K562 (cell line): ENCODE results near the gene NLGN4Y. TPM values are rescaled to one million over a fixed set of nuclear protein-coding genes. Genes with fewer than 3 reads are reported as not detected.

Experiments used
- ATAC-seq: fragments of 200-7000 bp; cut with Tn5 transposase; 3 replicates; pipeline ENCODE4 v1.9.1; 2020; ENCODE audit warnings: moderate library complexity
- BruUV-seq: library from RNA; stranded (reverse); fragments of 400-500 nt; replicated peaks from 2 replicates; lab custom pipeline; 2021; lab: Mats Ljungman, UMichigan
- CTCF ChIA-PET: fragments of 300-600 bp; formaldehyde crosslinking; extraction: SDS; loops from one replicate; lab custom pipeline; 2021; ENCODE audit warnings: low intra/inter-chr PET ratio; lab: Yijun Ruan, JAX
- POLR2A ChIA-PET: fragments of 300-600, 350-650 bp; sonication (Branson Sonifier 250); formaldehyde crosslinking; extraction: SDS; loops from one replicate; lab custom pipeline; 2021; ENCODE audit warnings: antibody characterized with exemption, inconsistent platforms; lab: Yijun Ruan, JAX
- DNase-seq, 4 experiments: peaks; one replicate each; pipeline versions ENCODE4 v3.0.0 to v3.0.0-alpha.2; 2011 to 2018; ENCODE audit warnings: low spot score in 3 of 4, mixed read lengths in 3 of 4; ENCODE audit errors: extremely low read depth in 1 of 4
- FAIRE-seq: peaks from 2 replicates; lab custom pipeline; 2011; peaks lifted over from hg19 to GRCh38; lab: Jason Lieb, UNC
- H2AFZ ChIP-seq: 2 replicates; pipeline ENCODE4 v1.6.0; 2011; ENCODE audit warnings: low read depth, low read length, control low read depth, inconsistent platforms
- H3K27ac ChIP-seq: fragments of 200-600 bp; 3 replicates; pipeline ENCODE4 v1.8.0; 2011; ENCODE audit warnings: low read depth, mild to moderate bottlenecking, control low read depth, inconsistent platforms, low read length, moderate library complexity, mixed read lengths; ENCODE audit errors: extremely low read depth
- H3K27me3 ChIP-seq, 2 experiments: fragments of 300-600 bp in 1 of 2; 2 replicates in 1 of 2; 3 replicates in 1 of 2; pipeline versions ENCODE4 v1.6.0 to v1.8.0; 2011; ENCODE audit warnings: inconsistent platforms in 2 of 2, low read length in 2 of 2, mild to moderate bottlenecking in 1 of 2, mixed read lengths in 1 of 2, moderate library complexity in 1 of 2; ENCODE audit not compliant: control insufficient read depth in 2 of 2, insufficient read depth in 2 of 2
- H3K36me3 ChIP-seq: fragments of 300-600 bp; 3 replicates; pipeline ENCODE4 v1.8.0; 2011; ENCODE audit warnings: mild to moderate bottlenecking, low read length, inconsistent platforms; ENCODE audit not compliant: control insufficient read depth, insufficient read depth
- H3K4me1 ChIP-seq, 2 experiments: fragments of 200-600 bp in 1 of 2; replicated peaks in 1 of 2; 2 replicates in 1 of 2; 3 replicates in 1 of 2; pipeline versions ENCODE4 v1.5.1 to v1.8.0; 2011; ENCODE audit warnings: inconsistent platforms in 2 of 2, low read length in 2 of 2, mild to moderate bottlenecking in 1 of 2, mixed read lengths in 1 of 2, moderate library complexity in 1 of 2; ENCODE audit not compliant: control insufficient read depth in 2 of 2, insufficient read depth in 2 of 2
- H3K4me2 ChIP-seq: 2 replicates; pipeline ENCODE4 v1.6.1; 2011; ENCODE audit warnings: low read length, control low read depth, inconsistent platforms, mixed read lengths; ENCODE audit not compliant: insufficient read depth
- H3K4me3 ChIP-seq: fragments of 200-600 bp; sonication (generic), shearing (Covaris generic); 2 replicates; pipeline ENCODE4 v1.5.1; 2016; ENCODE audit warnings: control low read depth, inconsistent platforms
- H3K79me2 ChIP-seq: fragments of 200-600 bp; 3 replicates; pipeline ENCODE4 v1.8.0; 2011; ENCODE audit warnings: low read length, inconsistent platforms; ENCODE audit not compliant: control insufficient read depth, insufficient read depth
- H3K9ac ChIP-seq, 2 experiments: 2 replicates each; pipeline versions ENCODE4 v1.6.0 to v1.6.1; 2011; ENCODE audit warnings: low read depth in 2 of 2, low read length in 2 of 2, control low read depth in 1 of 2, inconsistent platforms in 1 of 2, mild to moderate bottlenecking in 1 of 2, mixed read lengths in 1 of 2; ENCODE audit not compliant: insufficient read depth in 1 of 2
- H3K9me1 ChIP-seq: one replicate; pipeline ENCODE4 v1.6.0; 2011; ENCODE audit warnings: inconsistent platforms, mild to moderate bottlenecking, low read length, moderate library complexity; ENCODE audit not compliant: control insufficient read depth, insufficient read depth
- H3K9me3 ChIP-seq: replicated peaks from 2 replicates; pipeline ENCODE4 v1.5.1; 2011; ENCODE audit warnings: low read depth, low read length, inconsistent platforms; ENCODE audit not compliant: control insufficient read depth, insufficient read depth
- H4K20me1 ChIP-seq: replicated peaks from 2 replicates; pipeline ENCODE4 v1.6.1; 2011; ENCODE audit warnings: low read length, inconsistent platforms, mixed read lengths; ENCODE audit not compliant: control insufficient read depth, insufficient read depth
- ARHGAP35 ChIP-seq: fragments of 450-650 bp; IDR thresholded peaks from 2 replicates; pipeline ENCODE4 v1.6.1; 2018; ENCODE audit not compliant: partially characterized antibody
- CHD4 ChIP-seq: fragments of 200-600 bp; sonication (generic); IDR thresholded peaks from 3 replicates; pipeline ENCODE4 v1.6.1; 2012; ENCODE audit warnings: low read depth, mild to moderate bottlenecking, mixed read lengths, low read length, inconsistent platforms; ENCODE audit not compliant: insufficient read depth, insufficient replicate concordance, poor library complexity, severe bottlenecking
- CREBBP ChIP-seq: IDR thresholded peaks from one replicate; pipeline ENCODE4 v1.6.1; 2012; ENCODE audit warnings: low read depth, mild to moderate bottlenecking, control low read depth, inconsistent platforms, low read length
- ESRRB ChIP-seq: fragments of 250-450 bp; sonication (Bioruptor Pico); IDR thresholded peaks from 2 replicates; pipeline ENCODE4 v1.5.0; 2020; ENCODE audit warnings: mild to moderate bottlenecking, moderate library complexity, borderline replicate concordance
- KDM5B ChIP-seq: fragments of 200-600 bp; sonication (generic); IDR thresholded peaks from 2 replicates; pipeline ENCODE4 v1.6.1; 2012; ENCODE audit warnings: low read depth, mild to moderate bottlenecking, moderate library complexity, low read length, control low read depth, inconsistent platforms; ENCODE audit not compliant: insufficient replicate concordance
- MITF ChIP-seq: IDR thresholded peaks from 2 replicates; pipeline ENCODE4 v1.6.1; 2014; ENCODE audit warnings: antibody characterized with exemption
- MYNN ChIP-seq, 2 experiments: sonication (generic); formaldehyde crosslinking in 1 of 2; IDR thresholded peaks; 2 replicates each; pipeline versions ENCODE4 v1.5.0 to v1.6.1; 2016 to 2020; ENCODE audit warnings: antibody characterized with exemption in 1 of 2, missing genetic modification reagents in 1 of 2
- SIN3B ChIP-seq: fragments of 450-650 bp; IDR thresholded peaks from 2 replicates; pipeline ENCODE4 v1.6.1; 2017; ENCODE audit warnings: low read depth, mild to moderate bottlenecking, moderate library complexity
- SNIP1 ChIP-seq: fragments of 450-650 bp; IDR thresholded peaks from 2 replicates; pipeline ENCODE4 v1.7.1; 2017; ENCODE audit warnings: low read depth, mild to moderate bottlenecking
- TAF1 ChIP-seq: IDR thresholded peaks from 2 replicates; pipeline ENCODE4 v1.6.1; 2011; ENCODE audit warnings: mild to moderate bottlenecking, low read length, moderate library complexity; ENCODE audit not compliant: insufficient read depth, control insufficient read depth, severe bottlenecking; ENCODE audit errors: extremely low read depth
- TBL1XR1 ChIP-seq, 2 experiments: IDR thresholded peaks; 2 replicates each; pipeline ENCODE4 v1.6.1; 2012; ENCODE audit warnings: improper control_type of control experiment in 2 of 2, low read length in 2 of 2, mild to moderate bottlenecking in 1 of 2
- TCF15 ChIP-seq: fragments of 250-450 bp; sonication (Bioruptor Pico); IDR thresholded peaks from 2 replicates; pipeline ENCODE4 v1.8.0; 2022; ENCODE audit warnings: moderate library complexity, mild to moderate bottlenecking, inconsistent platforms
- UBTF ChIP-seq, 2 experiments: IDR thresholded peaks; 2 replicates each; pipeline ENCODE4 v1.6.1; 2012; ENCODE audit warnings: improper control_type of control experiment in 2 of 2, low read depth in 2 of 2, low read length in 2 of 2, borderline replicate concordance in 1 of 2
- ZBTB33 ChIP-seq: sonication (generic); formaldehyde crosslinking; IDR thresholded peaks from 2 replicates; pipeline ENCODE4 v1.8.1; 2023; ENCODE audit warnings: mild to moderate bottlenecking, missing genetic modification reagents
- ZNF184 ChIP-seq: sonication (generic); formaldehyde crosslinking; IDR thresholded peaks from 2 replicates; pipeline ENCODE4 v1.5.0; 2020; ENCODE audit warnings: missing genetic modification reagents
- ZNF408 ChIP-seq: fragments of 250-450 bp; sonication (Bioruptor Pico); IDR thresholded peaks from 2 replicates; pipeline ENCODE4 v1.4.0; 2020; ENCODE audit warnings: low read depth, mild to moderate bottlenecking, moderate library complexity
- ZNF436 ChIP-seq: fragments of 250-450, 450-650 bp; sonication (Bioruptor Pico); formaldehyde crosslinking; IDR thresholded peaks from 2 replicates; pipeline ENCODE4 v1.7.0; 2020; ENCODE audit warnings: mild to moderate bottlenecking
- ZNF830 ChIP-seq: fragments of 250-450 bp; sonication (Bioruptor Pico); IDR thresholded peaks from 2 replicates; pipeline ENCODE4 v1.5.0; 2021; ENCODE audit warnings: mild to moderate bottlenecking
- in situ Hi-C: fragments of 300-500 bp; cut with MboI; formaldehyde crosslinking; loops from 4 replicates; pipeline ENCODE4 v1.15.0; 2018; ENCODE audit warnings: inconsistent platforms, mixed read lengths
- intact Hi-C: fragments of 100-400 bp; cut with micrococcal nuclease; formaldehyde crosslinking; loops from 2 replicates; pipeline ENCODE4 v1.14.2; 2022
- polyA plus RNA-seq, 8 experiments: library from polyadenylated mRNA; depleted of rRNA in 4 of 8; stranded (reverse) in 5 of 8; unstranded in 3 of 8; fragments of >200 nt; fragmentation: Nextera tagmentation in 2 of 8; fragmentation: Illumina TruSeq in 1 of 8; extraction: Ambion mirVana in 2 of 8; extraction: Trizol in 1 of 8; gene quantifications; 2 replicates each; pipeline versions ENCODE4 v1.2.1 to v1.2.3, GENCODE V29; 2011 to 2014; ENCODE audit warnings: inconsistent platforms in 1 of 8, missing spikeins in 1 of 8
- total RNA-seq, 7 experiments: library from RNA; depleted of rRNA in 6 of 7; stranded (reverse); fragments of >200 nt in 6 of 7; fragmentation: Illumina TruSeq in 2 of 7; extraction: Trizol in 2 of 7; gene quantifications; 2 replicates each; pipeline versions ENCODE4 v1.2.1 to v1.2.3, GENCODE V29; 2011 to 2021; ENCODE audit warnings: low replicate concordance in 1 of 7

NLGN4Y gene
- total and polyA plus RNA-seq, 9 of the 15 experiments (the other 6 are each of a cell fraction or from before 2014, with no cell fraction given): not detected

- CTCF ChIA-PET: no interaction called here
- TF ChIP-seq KDM5B: no peak
- TF ChIP-seq ZNF184: no peak
- no peak for TF ChIP-seq MITF
- TF ChIP-seq TCF15: no peak
- TF ChIP-seq ZNF436 (CRISPR knock-in tag): no peak
- TF ChIP-seq TAF1: no peak
- no peak for TF ChIP-seq ZBTB33
- no peak for TF ChIP-seq ZNF830
- no peak for TF ChIP-seq UBTF (IDR thresholded peaks at IDR 0.05; ENCODE audit: borderline replicate concordance in 1 of 2, low read depth in 2 of 2, low read length in 2 of 2)
- no peak for TF ChIP-seq CREBBP
- TF ChIP-seq TBL1XR1 (IDR thresholded peaks at IDR 0.05; ENCODE audit: low read length in 2 of 2): no peak
- no peak for TF ChIP-seq SNIP1
- no peak for TF ChIP-seq SIN3B
- no peak for TF ChIP-seq ARHGAP35
- TF ChIP-seq ZNF408 (CRISPR knock-in tag): no peak
- TF ChIP-seq MYNN (IDR thresholded peaks at IDR 0.05): no peak
- no peak for TF ChIP-seq MYNN (CRISPR knock-in tag; IDR thresholded peaks at IDR 0.05)
- no peak for TF ChIP-seq CHD4
- no peak for TF ChIP-seq ESRRB (CRISPR knock-in tag)
These were observed 113.2 kb downstream of the NLGN4Y start for GRCh38 chrY:14637551-14637950.

More at GRCh38 chrY:14637551-14637950, 113.2 kb downstream of the NLGN4Y start:
- Histone ChIP-seq H3K79me2 (no peaks in the 10 kb centered on the region), H3K4me1 (no peaks in the 10 kb centered on the region), H3K36me3 (no peaks in the 10 kb centered on the region), H3K4me3 (no peak overlapping the region), H3K9me1 (no peaks in the 10 kb centered on the region), H4K20me1 (no peaks in the 10 kb centered on the region), H2AFZ (no peak overlapping the region), H3K9ac (no peak overlapping the region), H3K4me2 (no peak overlapping the region), H3K27ac (no peak overlapping the region), H3K9me3 (no peaks in the 10 kb centered on the region), H3K27me3 (no peaks in the 10 kb centered on the region)
- no TSS peak for BruUV-seq
- POLR2A ChIA-PET: no interaction called here
- intact Hi-C loops (no loop called here), in situ Hi-C loops (no loop called here)
- ATAC-seq: no peak
- no peak for FAIRE-seq
- no peak for DNase-seq
